ENCODE measurements around the gene WNT9B.
A peak's percentile ranks its signal among the peaks of the same experiment; 100 is the strongest.

WNT9B gene

DNA sequence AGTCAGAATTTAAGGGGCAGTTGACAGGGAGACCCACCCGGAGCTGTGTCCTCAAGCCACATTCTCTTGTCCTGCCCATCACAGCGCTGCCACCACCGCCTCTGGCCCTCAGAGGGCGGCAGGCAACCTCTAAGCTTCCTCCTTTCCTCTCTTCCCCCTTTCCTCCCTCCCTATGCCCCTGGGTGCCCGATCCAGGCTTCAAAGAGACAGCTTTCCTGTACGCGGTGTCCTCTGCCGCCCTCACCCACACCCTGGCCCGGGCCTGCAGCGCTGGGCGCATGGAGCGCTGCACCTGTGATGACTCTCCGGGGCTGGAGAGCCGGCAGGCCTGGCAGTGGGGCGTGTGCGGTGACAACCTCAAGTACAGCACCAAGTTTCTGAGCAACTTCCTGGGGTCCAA lies 23.5 kb downstream of the WNT9B start:
- TF ChIP-seq TAF1 (IDR thresholded peaks at IDR 0.05; ENCODE audit: low read depth) (no peak), YY1 (IDR thresholded peaks at IDR 0.05; ENCODE audit: low read depth) (no peak), EP300 (IDR thresholded peaks at IDR 0.05; ENCODE audit: borderline replicate concordance) (no peak), FOXM1 (IDR thresholded peaks at IDR 0.05; ENCODE audit: borderline replicate concordance, low read depth) (no peak), TEAD4 (IDR thresholded peaks at IDR 0.05) (no peak), TCF12 (IDR thresholded peaks at IDR 0.05; ENCODE audit: low read depth) (no peak), CEBPB (IDR thresholded peaks at IDR 0.05) (no peak), CREB1 (IDR thresholded peaks at IDR 0.05; ENCODE audit: low read depth) (no peak)
- TF ChIP-seq, protein P1, sequence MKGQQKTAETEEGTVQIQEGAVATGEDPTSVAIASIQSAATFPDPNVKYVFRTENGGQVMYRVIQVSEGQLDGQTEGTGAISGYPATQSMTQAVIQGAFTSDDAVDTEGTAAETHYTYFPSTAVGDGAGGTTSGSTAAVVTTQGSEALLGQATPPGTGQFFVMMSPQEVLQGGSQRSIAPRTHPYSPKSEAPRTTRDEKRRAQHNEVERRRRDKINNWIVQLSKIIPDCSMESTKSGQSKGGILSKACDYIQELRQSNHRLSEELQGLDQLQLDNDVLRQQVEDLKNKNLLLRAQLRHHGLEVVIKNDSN (IDR thresholded peaks at IDR 0.05), result no peak
- TF ChIP-seq, protein P2, sequence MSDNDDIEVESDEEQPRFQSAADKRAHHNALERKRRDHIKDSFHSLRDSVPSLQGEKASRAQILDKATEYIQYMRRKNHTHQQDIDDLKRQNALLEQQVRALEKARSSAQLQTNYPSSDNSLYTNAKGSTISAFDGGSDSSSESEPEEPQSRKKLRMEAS (IDR thresholded peaks at IDR 0.05), result no peak

- TF ChIP-seq, protein P2 (IDR thresholded peaks at IDR 0.05), result no peak
- no peak for TF ChIP-seq TEAD4 (IDR thresholded peaks at IDR 0.05)
- no peak for TF ChIP-seq TAF1 (IDR thresholded peaks at IDR 0.05; ENCODE audit: low read depth)
- TF ChIP-seq FOXM1 (IDR thresholded peaks at IDR 0.05; ENCODE audit: borderline replicate concordance, low read depth), result no peak
- TF ChIP-seq, protein P1 (IDR thresholded peaks at IDR 0.05), result no peak
- no peak for TF ChIP-seq CEBPB (IDR thresholded peaks at IDR 0.05)
- TF ChIP-seq EGR1 (IDR thresholded peaks at IDR 0.05), result no peak
- TF ChIP-seq NFIC (IDR thresholded peaks at IDR 0.05), result no peak
- no peak for TF ChIP-seq EP300 (IDR thresholded peaks at IDR 0.05; ENCODE audit: borderline replicate concordance)
- TF ChIP-seq TCF12 (IDR thresholded peaks at IDR 0.05; ENCODE audit: low read depth), result no peak
- TF ChIP-seq RAD21 (IDR thresholded peaks at IDR 0.05; ENCODE audit: low read depth), result no peak
- TF ChIP-seq, protein P3, sequence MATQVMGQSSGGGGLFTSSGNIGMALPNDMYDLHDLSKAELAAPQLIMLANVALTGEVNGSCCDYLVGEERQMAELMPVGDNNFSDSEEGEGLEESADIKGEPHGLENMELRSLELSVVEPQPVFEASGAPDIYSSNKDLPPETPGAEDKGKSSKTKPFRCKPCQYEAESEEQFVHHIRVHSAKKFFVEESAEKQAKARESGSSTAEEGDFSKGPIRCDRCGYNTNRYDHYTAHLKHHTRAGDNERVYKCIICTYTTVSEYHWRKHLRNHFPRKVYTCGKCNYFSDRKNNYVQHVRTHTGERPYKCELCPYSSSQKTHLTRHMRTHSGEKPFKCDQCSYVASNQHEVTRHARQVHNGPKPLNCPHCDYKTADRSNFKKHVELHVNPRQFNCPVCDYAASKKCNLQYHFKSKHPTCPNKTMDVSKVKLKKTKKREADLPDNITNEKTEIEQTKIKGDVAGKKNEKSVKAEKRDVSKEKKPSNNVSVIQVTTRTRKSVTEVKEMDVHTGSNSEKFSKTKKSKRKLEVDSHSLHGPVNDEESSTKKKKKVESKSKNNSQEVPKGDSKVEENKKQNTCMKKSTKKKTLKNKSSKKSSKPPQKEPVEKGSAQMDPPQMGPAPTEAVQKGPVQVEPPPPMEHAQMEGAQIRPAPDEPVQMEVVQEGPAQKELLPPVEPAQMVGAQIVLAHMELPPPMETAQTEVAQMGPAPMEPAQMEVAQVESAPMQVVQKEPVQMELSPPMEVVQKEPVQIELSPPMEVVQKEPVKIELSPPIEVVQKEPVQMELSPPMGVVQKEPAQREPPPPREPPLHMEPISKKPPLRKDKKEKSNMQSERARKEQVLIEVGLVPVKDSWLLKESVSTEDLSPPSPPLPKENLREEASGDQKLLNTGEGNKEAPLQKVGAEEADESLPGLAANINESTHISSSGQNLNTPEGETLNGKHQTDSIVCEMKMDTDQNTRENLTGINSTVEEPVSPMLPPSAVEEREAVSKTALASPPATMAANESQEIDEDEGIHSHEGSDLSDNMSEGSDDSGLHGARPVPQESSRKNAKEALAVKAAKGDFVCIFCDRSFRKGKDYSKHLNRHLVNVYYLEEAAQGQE (IDR thresholded peaks at IDR 0.05; ENCODE audit: low read depth), result no peak
- TF ChIP-seq YY1 (IDR thresholded peaks at IDR 0.05; ENCODE audit: low read depth), result no peak
- TF ChIP-seq CREB1 (IDR thresholded peaks at IDR 0.05; ENCODE audit: low read depth), result no peak
- TF ChIP-seq ZBTB7A (IDR thresholded peaks at IDR 0.05; ENCODE audit: low read depth), result no peak
Observed at GRCh38 chr17:46875849-46876352, 24.5 kb downstream of the WNT9B start.

GRCh38 chr17:46876353-46876887 lies 25.0 kb downstream of the WNT9B start:
- peak; percentile 61 for TF ChIP-seq RAD21 (IDR thresholded peaks at IDR 0.05; ENCODE audit: low read depth)
- TF ChIP-seq CEBPB (IDR thresholded peaks at IDR 0.05), result no peak

DNA sequence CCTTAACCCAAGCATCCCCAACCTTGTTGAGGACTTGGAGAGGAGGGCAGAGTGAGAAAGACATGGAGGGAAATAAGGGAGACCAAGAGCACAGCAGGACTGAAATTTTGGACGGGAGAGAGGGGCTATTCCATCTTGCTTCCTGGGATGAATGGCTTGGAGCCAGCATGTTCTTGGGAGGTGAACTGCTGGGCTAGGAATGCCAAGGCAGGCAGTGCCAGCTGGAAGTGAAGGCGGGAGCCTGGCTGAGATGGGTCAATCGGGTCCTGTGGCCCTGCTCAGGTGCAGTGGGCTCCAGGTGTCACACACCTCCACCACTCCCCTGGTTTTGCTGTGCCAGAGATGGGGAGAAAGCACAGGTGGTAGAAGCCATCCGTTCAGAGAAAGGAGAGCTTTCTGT lies 25.5 kb downstream of the WNT9B start:
- TF ChIP-seq TCF12 (IDR thresholded peaks at IDR 0.05; ENCODE audit: low read depth) (no peak), NFIC (IDR thresholded peaks at IDR 0.05) (no peak), YY1 (IDR thresholded peaks at IDR 0.05; ENCODE audit: low read depth) (no peak), CREB1 (IDR thresholded peaks at IDR 0.05; ENCODE audit: low read depth) (no peak), TEAD4 (IDR thresholded peaks at IDR 0.05) (no peak), EP300 (IDR thresholded peaks at IDR 0.05; ENCODE audit: borderline replicate concordance) (no peak), CEBPB (IDR thresholded peaks at IDR 0.05) (no peak), RAD21 (IDR thresholded peaks at IDR 0.05; ENCODE audit: low read depth) (no peak), TAF1 (IDR thresholded peaks at IDR 0.05; ENCODE audit: low read depth) (no peak), EGR1 (IDR thresholded peaks at IDR 0.05) (no peak)
- TF ChIP-seq, protein P2 (IDR thresholded peaks at IDR 0.05), result no peak

- TF ChIP-seq, protein P2 (IDR thresholded peaks at IDR 0.05), result no peak
Observed at GRCh38 chr17:46877466-46877865, 26.1 kb downstream of the WNT9B start.

DNA sequence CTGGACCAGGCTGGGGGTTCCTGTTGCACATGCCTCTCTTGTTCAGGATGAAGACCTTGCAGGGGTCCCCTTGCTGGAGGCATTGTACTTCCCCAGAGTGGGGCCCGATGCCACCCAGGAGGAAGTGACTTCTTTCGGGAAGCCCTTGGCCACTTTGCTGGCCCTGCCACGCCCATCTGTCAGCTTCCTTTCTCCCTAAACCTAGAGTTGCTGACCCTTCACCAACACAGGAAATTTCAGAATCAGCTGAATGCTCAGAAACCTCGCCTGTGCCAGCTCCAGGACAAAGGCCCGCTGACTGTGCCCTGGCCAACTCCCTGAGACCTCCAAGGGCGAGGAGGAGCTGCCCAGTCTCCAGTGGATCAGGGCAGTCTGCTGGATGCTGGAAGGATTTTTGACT lies 26.7 kb downstream of the WNT9B start:
- TF ChIP-seq NFIC (IDR thresholded peaks at IDR 0.05) (no peak), EP300 (IDR thresholded peaks at IDR 0.05; ENCODE audit: borderline replicate concordance) (no peak), CEBPB (IDR thresholded peaks at IDR 0.05) (no peak), RAD21 (IDR thresholded peaks at IDR 0.05; ENCODE audit: low read depth) (no peak), ZBTB7A (IDR thresholded peaks at IDR 0.05; ENCODE audit: low read depth) (no peak), FOXM1 (IDR thresholded peaks at IDR 0.05; ENCODE audit: borderline replicate concordance, low read depth) (no peak), EGR1 (IDR thresholded peaks at IDR 0.05) (no peak), YY1 (IDR thresholded peaks at IDR 0.05; ENCODE audit: low read depth) (no peak), TAF1 (IDR thresholded peaks at IDR 0.05; ENCODE audit: low read depth) (no peak)
- TF ChIP-seq, protein P1 (IDR thresholded peaks at IDR 0.05), result no peak
- TF ChIP-seq, protein P2 (IDR thresholded peaks at IDR 0.05), result no peak
- TF ChIP-seq, protein P3 (IDR thresholded peaks at IDR 0.05; ENCODE audit: low read depth), result no peak

All from Ishikawa (cell line).